Thyroid gland (tissue), 4 donors: ENCODE results near the gene TTC17.

Experiments used
- CTCF ChIP-seq, 6 experiments: fragments of 200-600 bp in 3 of 6; fragments of 450-650 bp in 3 of 6; sonication (generic) in 3 of 6; IDR thresholded peaks; one replicate each; pipeline ENCODE4 v1.5.1; 2016 to 2019; ENCODE audit warnings: antibody characterized with exemption in 6 of 6, mild to moderate bottlenecking in 2 of 6, inconsistent platforms in 1 of 6, moderate library complexity in 1 of 6
- POLR2A ChIP-seq, 2 donors: fragments of 450-650 bp; IDR thresholded peaks; one replicate each; pipeline ENCODE4 v1.6.1; 2017; ENCODE audit warnings: antibody characterized with exemption in 2 of 2, mild to moderate bottlenecking in 2 of 2, moderate library complexity in 1 of 2

GRCh38 chr11:43518408-43519160, 159.9 kb downstream of the TTC17 start:
- TF ChIP-seq CTCF (IDR thresholded peaks at IDR 0.05) (no peak), POLR2A (IDR thresholded peaks at IDR 0.05) (no peak)
